ENCODE results near the gene NFKB1. TPM values are rescaled to one million over a fixed set of nuclear protein-coding genes. Genes with fewer than 3 reads are reported as not detected.

The NFKB1 gene
- total RNA-seq, 8 experiments from 2014 or later: 5.0 to 45.7 (median 10.2) TPM

Other genes with a start within 250 kb of the NFKB1 start
- 100 to 1,000 TPM in 1 of 8 experiments, 10 to 100 TPM in 1, 1 to 10 TPM in 6; 1.2 to 235 (median 3.0) TPM for gene SLC39A8, start 155.9 kb upstream of the NFKB1 start, total RNA-seq